ENCODE results near the gene PCDHGC4. TPM values are rescaled to one million over a fixed set of nuclear protein-coding genes. Genes with fewer than 3 reads are reported as not detected.

PCDHGC4 gene
- total RNA-seq, 3 donors from 2014 or later, result 0.75 to 2.6 (median 1.6) TPM

DNA sequence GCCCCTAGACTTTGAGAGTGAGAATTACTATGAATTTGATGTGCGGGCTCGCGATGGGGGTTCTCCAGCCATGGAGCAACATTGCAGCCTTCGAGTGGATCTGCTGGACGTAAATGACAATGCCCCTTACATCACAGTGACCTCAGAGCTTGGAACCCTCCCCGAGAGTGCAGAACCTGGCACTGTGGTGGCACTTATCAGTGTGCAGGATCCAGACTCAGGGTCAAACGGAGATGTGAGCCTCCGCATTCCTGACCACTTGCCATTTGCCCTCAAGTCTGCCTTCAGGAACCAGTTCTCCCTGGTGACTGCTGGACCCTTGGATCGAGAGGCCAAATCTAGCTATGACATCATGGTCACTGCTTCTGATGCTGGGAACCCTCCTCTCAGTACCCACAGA is 1.3 kb downstream of the PCDHGC4 start:
- Histone ChIP-seq H3K4me1 (ENCODE audit: low read depth) (peaks cover 8% of the 10 kb centered on the region), H3K9me3 (no peaks in the 10 kb centered on the region), H3K36me3 (ENCODE audit: low read depth) (no peaks in the 10 kb centered on the region), H3K4me3 (no peak overlapping the region)
- intact Hi-C loops (cut with DNase I, micrococcal nuclease), result no loop called here
- TF ChIP-seq, protein P1, sequence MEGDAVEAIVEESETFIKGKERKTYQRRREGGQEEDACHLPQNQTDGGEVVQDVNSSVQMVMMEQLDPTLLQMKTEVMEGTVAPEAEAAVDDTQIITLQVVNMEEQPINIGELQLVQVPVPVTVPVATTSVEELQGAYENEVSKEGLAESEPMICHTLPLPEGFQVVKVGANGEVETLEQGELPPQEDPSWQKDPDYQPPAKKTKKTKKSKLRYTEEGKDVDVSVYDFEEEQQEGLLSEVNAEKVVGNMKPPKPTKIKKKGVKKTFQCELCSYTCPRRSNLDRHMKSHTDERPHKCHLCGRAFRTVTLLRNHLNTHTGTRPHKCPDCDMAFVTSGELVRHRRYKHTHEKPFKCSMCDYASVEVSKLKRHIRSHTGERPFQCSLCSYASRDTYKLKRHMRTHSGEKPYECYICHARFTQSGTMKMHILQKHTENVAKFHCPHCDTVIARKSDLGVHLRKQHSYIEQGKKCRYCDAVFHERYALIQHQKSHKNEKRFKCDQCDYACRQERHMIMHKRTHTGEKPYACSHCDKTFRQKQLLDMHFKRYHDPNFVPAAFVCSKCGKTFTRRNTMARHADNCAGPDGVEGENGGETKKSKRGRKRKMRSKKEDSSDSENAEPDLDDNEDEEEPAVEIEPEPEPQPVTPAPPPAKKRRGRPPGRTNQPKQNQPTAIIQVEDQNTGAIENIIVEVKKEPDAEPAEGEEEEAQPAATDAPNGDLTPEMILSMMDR (IDR thresholded peaks at IDR 0.05), result no peak
- DNase-seq (no peak), ATAC-seq (no peak)

DNA sequence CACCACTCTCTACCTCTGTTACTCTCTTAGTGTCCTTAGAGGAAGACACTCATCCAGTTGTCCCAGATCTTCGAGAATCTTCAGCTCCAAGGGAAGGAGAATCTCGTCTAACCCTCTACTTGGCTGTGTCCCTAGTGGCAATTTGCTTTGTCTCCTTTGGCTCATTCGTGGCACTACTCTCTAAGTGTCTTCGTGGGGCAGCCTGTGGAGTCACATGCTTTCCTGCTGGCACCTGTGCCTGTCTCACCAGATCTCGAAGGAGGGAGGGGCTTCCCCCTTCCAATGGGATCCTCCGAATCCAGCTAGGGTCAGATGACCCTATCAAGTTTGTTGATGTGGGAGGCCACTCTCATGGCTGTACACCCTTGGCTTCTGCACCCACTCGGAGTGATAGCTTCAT is 2.3 kb downstream of the PCDHGC4 start:
- intact Hi-C loops (cut with DNase I, micrococcal nuclease), result no loop called here
- ATAC-seq (no peak), DNase-seq (no peak)
- peaks cover 8% of the 10 kb centered on the region for H3K4me1 ChIP-seq (ENCODE audit: low read depth)
- H3K36me3 ChIP-seq (ENCODE audit: low read depth), result no peaks in the 10 kb centered on the region
- TF ChIP-seq, protein P1 (IDR thresholded peaks at IDR 0.05), result no peak
- no peak overlapping the region for H3K4me3 ChIP-seq
- H3K9me3 ChIP-seq, result no peaks in the 10 kb centered on the region

DNA sequence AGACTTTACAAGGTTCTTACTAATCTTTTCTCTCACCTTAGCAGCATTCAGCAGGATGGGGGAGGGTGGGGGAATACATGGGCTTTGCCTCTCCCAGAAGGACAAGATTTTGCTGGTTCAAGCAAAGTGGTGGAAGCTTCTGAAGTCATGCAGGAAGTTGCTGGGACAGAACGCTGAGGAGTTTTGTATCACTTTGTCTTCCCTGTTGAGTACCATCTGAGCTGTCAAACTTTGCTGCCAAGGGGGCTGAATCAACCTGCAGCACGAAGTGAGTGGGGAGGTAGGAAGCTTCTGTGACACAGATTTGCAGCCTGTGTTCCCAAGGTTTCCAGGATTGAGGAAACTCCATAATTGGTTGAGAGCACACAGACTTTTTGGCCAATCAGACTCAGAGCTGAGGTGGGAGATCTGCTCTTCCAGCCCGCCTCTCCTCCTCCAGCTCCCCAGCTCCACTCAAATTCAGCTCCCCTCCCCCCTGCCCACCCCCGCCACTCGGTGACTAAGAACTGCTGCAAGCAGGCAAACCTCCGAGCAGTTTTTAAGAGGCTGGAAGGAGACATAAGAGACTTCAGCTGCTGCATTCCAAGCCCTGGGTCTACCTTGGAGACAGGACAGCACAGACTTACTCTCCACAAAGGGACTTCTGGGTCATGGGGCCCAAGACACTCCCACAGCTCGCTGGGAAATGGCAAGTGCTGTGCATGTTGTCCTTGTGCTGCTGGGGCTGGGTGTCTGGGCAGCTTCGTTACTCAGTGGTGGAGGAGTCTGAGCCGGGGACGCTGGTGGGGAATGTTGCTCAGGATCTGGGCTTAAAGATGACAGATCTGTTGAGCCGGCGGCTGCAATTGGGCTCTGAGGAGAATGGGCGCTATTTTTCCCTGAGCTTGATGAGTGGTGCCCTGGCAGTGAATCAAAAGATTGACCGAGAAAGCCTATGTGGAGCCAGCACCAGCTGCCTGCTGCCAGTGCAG is 4.0 kb downstream of the PCDHGC4 start, which contains the start of gene PCDHGC5:
Gene PCDHGC5, plus strand, starts transcription at position 491 of the 971 bp plus-strand sequence. Its CDS starts 160 bp downstream, at position 651.
- no peak within 1 kb of the TSS for H3K4me3 ChIP-seq
- TF ChIP-seq, protein P1 (IDR thresholded peaks at IDR 0.05), result no peak
- no peak for ATAC-seq
- peaks cover 11% of the 10 kb centered on the region for H3K4me1 ChIP-seq (ENCODE audit: low read depth)
- no peaks in the 10 kb centered on the region for H3K36me3 ChIP-seq (ENCODE audit: low read depth)
- DNase-seq, result no peak
- H3K9me3 ChIP-seq, result no peaks in the 10 kb centered on the region
- intact Hi-C loops (cut with DNase I, micrococcal nuclease), result no loop called here

DNA sequence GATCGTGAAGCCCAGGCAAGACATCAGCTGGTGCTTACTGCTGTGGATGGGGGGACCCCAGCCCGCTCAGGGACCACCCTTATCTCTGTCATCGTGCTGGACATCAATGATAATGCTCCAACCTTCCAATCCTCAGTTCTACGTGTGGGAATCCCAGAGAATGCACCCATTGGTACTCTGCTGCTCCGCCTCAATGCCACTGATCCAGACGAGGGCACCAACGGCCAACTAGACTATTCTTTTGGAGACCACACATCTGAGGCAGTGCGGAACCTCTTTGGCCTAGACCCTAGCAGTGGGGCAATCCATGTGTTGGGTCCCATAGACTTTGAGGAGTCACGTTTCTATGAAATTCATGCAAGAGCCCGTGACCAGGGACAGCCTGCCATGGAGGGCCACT is 5.0 kb downstream of the PCDHGC4 start:
- TF ChIP-seq, protein P1 (IDR thresholded peaks at IDR 0.05), result no peak
- intact Hi-C loops (cut with DNase I, micrococcal nuclease), result no loop called here
- Histone ChIP-seq H3K36me3 (ENCODE audit: low read depth) (no peaks in the 10 kb centered on the region), H3K4me1 (ENCODE audit: low read depth) (peaks cover 8% of the 10 kb centered on the region), H3K9me3 (no peaks in the 10 kb centered on the region), H3K4me3 (no peak overlapping the region)
- no peak for ATAC-seq
- DNase-seq, result no peak

DNA sequence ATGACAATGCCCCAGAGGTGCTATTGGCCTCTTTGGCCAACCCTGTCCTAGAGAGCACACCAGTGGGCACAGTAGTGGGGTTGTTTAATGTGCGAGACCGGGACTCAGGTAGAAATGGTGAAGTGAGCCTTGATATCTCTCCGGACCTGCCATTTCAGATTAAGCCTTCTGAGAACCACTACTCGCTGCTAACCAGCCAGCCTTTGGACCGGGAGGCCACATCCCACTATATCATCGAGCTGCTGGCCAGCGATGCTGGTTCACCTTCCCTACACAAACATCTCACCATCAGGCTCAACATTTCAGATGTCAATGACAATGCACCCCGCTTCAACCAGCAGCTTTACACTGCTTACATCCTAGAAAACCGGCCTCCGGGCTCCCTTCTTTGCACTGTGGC is 5.4 kb downstream of the PCDHGC4 start:
- DNase-seq (no peak), ATAC-seq (no peak)
- TF ChIP-seq, protein P1 (IDR thresholded peaks at IDR 0.05), result no peak
- Histone ChIP-seq H3K4me1 (ENCODE audit: low read depth) (peaks cover 4% of the 10 kb centered on the region), H3K4me3 (no peak overlapping the region), H3K36me3 (ENCODE audit: low read depth) (no peaks in the 10 kb centered on the region), H3K9me3 (no peaks in the 10 kb centered on the region)
- intact Hi-C loops (cut with DNase I, micrococcal nuclease), result no loop called here

All from mucosa of descending colon (tissue), 3 donors.